SK-N-MC (cell line): ENCODE measurements around the gene KMT2A.

Experiments used
- EZH2 ChIP-seq: fragments of 200-600 bp; sonication (generic); IDR thresholded peaks from one replicate; pipeline ENCODE4 v1.6.1; 2017; ENCODE audit warnings: antibody characterized with exemption
- FOXP2 ChIP-seq: optimal IDR thresholded peaks from 2 replicates; pipeline ENCODE3; 2011; ENCODE audit warnings: mild to moderate bottlenecking, moderate library complexity; ENCODE audit not compliant: insufficient read depth; ENCODE audit errors: extremely low read length, control extremely low read depth
- POLR2AphosphoS5 ChIP-seq: IDR thresholded peaks from 2 replicates; pipeline ENCODE4 v1.6.1; 2012; ENCODE audit warnings: mild to moderate bottlenecking, low read depth, low read length, borderline replicate concordance

DNA sequence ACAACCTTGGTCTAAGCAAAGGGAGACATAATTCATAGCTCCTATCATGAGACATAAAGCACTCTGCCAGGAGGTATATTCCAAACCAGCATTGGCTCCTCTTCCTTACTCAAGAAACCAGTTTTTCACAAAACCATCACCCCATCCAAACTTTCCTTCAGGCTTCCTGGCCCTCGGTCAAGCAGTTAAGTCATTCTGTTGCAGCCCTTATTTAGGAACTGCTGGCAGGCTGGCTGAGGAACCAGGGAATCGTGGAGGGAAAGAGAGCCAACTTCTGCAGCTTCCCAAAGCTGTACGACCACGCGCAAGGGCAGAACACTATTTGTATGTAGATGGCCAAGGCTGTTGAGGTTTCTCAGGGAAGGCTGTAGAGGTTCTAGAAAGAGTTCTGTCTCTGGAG is 128.8 kb downstream of the KMT2A start:
- TF ChIP-seq POLR2AphosphoS5 (no peak), EZH2 (no peak), FOXP2 (no peak)
